Upper lobe of left lung (tissue), 4 donors: ENCODE measurements around the gene INSM1.

ENCODE experiments used
- CTCF ChIP-seq, 6 experiments: fragments of 450-650 bp in 4 of 6; fragments of 200-600 bp in 2 of 6; sonication (generic) in 2 of 6; IDR thresholded peaks; one replicate each; pipeline ENCODE4 v1.5.1; 2016 to 2019; ENCODE audit warnings: antibody characterized with exemption in 6 of 6
- POLR2A ChIP-seq, 4 donors: fragments of 450-650 bp; IDR thresholded peaks; one replicate each; pipeline ENCODE4 v1.5.1; 2016 to 2017; ENCODE audit warnings: antibody characterized with exemption in 4 of 4, mild to moderate bottlenecking in 2 of 4

- TF ChIP-seq CTCF (IDR thresholded peaks at IDR 0.05) (no peak), POLR2A (IDR thresholded peaks at IDR 0.05) (no peak)
Observed at GRCh38 chr20:20391766-20392165, 23.9 kb downstream of the INSM1 start.
